PC-9 (cell line): ENCODE measurements around the gene LRRC56.

Experiments
- CTCF ChIP-seq: fragments of 200-600 bp; sonication (generic); conservative IDR thresholded peaks from 2 replicates; pipeline ENCODE4 v1.6.1; 2017; ENCODE audit warnings: mixed run types, antibody characterized with exemption, mild to moderate bottlenecking, moderate library complexity
- EZH2 ChIP-seq: fragments of 200-600 bp; sonication (generic); IDR thresholded peaks from 2 replicates; pipeline ENCODE4 v1.8.0; 2017; ENCODE audit warnings: antibody characterized with exemption, low read depth

- TF ChIP-seq CTCF (no peak), EZH2 (no peak)
Observed at GRCh38 chr11:487571-488021, 49.7 kb upstream of the LRRC56 start.
